ENCODE measurements around the gene TFRC. TPM values are rescaled to one million over a fixed set of nuclear protein-coding genes. Genes with fewer than 3 reads are reported as not detected.
"Not testable (repeated sequence)": the region's sequence is repeated elsewhere in the genome, so short reads cannot be mapped to it uniquely, and the experiment has no call there.

TFRC gene
- total and polyA plus RNA-seq, 2 experiments from 2014 or later = 35.5 to 187 TPM

GRCh38 chr3:196003611-196004010 lies 78.3 kb downstream of the TFRC start:
- H3K36me3 ChIP-seq (ENCODE audit: insufficient read depth) = no peaks in the 10 kb centered on the region
- no peaks in the 10 kb centered on the region; the same call in 2 of the 3 replicates for H3K4me1 Mint-ChIP-seq
- TF ChIP-seq STAT1 (IDR thresholded peaks at IDR 0.05; ENCODE audit: unreplicated experiment) = no peak
- TF ChIP-seq EZH2 (IDR thresholded peaks at IDR 0.05; ENCODE audit: low read depth, unreplicated experiment) = no peak
- no peak for TF ChIP-seq JUNB (IDR thresholded peaks at IDR 0.05; ENCODE audit: unreplicated experiment)
- no peak for TF ChIP-seq POLR2AphosphoS5 (IDR thresholded peaks at IDR 0.05; ENCODE audit: low read depth)
- TF ChIP-seq, protein P1, sequence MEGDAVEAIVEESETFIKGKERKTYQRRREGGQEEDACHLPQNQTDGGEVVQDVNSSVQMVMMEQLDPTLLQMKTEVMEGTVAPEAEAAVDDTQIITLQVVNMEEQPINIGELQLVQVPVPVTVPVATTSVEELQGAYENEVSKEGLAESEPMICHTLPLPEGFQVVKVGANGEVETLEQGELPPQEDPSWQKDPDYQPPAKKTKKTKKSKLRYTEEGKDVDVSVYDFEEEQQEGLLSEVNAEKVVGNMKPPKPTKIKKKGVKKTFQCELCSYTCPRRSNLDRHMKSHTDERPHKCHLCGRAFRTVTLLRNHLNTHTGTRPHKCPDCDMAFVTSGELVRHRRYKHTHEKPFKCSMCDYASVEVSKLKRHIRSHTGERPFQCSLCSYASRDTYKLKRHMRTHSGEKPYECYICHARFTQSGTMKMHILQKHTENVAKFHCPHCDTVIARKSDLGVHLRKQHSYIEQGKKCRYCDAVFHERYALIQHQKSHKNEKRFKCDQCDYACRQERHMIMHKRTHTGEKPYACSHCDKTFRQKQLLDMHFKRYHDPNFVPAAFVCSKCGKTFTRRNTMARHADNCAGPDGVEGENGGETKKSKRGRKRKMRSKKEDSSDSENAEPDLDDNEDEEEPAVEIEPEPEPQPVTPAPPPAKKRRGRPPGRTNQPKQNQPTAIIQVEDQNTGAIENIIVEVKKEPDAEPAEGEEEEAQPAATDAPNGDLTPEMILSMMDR (conservative IDR thresholded peaks at IDR 0.05; ENCODE audit: low read depth in 2 of 2) = no peak
- no peak for TF ChIP-seq NANOG (IDR thresholded peaks at IDR 0.05; ENCODE audit: borderline replicate concordance)
- TF ChIP-seq, protein P2, sequence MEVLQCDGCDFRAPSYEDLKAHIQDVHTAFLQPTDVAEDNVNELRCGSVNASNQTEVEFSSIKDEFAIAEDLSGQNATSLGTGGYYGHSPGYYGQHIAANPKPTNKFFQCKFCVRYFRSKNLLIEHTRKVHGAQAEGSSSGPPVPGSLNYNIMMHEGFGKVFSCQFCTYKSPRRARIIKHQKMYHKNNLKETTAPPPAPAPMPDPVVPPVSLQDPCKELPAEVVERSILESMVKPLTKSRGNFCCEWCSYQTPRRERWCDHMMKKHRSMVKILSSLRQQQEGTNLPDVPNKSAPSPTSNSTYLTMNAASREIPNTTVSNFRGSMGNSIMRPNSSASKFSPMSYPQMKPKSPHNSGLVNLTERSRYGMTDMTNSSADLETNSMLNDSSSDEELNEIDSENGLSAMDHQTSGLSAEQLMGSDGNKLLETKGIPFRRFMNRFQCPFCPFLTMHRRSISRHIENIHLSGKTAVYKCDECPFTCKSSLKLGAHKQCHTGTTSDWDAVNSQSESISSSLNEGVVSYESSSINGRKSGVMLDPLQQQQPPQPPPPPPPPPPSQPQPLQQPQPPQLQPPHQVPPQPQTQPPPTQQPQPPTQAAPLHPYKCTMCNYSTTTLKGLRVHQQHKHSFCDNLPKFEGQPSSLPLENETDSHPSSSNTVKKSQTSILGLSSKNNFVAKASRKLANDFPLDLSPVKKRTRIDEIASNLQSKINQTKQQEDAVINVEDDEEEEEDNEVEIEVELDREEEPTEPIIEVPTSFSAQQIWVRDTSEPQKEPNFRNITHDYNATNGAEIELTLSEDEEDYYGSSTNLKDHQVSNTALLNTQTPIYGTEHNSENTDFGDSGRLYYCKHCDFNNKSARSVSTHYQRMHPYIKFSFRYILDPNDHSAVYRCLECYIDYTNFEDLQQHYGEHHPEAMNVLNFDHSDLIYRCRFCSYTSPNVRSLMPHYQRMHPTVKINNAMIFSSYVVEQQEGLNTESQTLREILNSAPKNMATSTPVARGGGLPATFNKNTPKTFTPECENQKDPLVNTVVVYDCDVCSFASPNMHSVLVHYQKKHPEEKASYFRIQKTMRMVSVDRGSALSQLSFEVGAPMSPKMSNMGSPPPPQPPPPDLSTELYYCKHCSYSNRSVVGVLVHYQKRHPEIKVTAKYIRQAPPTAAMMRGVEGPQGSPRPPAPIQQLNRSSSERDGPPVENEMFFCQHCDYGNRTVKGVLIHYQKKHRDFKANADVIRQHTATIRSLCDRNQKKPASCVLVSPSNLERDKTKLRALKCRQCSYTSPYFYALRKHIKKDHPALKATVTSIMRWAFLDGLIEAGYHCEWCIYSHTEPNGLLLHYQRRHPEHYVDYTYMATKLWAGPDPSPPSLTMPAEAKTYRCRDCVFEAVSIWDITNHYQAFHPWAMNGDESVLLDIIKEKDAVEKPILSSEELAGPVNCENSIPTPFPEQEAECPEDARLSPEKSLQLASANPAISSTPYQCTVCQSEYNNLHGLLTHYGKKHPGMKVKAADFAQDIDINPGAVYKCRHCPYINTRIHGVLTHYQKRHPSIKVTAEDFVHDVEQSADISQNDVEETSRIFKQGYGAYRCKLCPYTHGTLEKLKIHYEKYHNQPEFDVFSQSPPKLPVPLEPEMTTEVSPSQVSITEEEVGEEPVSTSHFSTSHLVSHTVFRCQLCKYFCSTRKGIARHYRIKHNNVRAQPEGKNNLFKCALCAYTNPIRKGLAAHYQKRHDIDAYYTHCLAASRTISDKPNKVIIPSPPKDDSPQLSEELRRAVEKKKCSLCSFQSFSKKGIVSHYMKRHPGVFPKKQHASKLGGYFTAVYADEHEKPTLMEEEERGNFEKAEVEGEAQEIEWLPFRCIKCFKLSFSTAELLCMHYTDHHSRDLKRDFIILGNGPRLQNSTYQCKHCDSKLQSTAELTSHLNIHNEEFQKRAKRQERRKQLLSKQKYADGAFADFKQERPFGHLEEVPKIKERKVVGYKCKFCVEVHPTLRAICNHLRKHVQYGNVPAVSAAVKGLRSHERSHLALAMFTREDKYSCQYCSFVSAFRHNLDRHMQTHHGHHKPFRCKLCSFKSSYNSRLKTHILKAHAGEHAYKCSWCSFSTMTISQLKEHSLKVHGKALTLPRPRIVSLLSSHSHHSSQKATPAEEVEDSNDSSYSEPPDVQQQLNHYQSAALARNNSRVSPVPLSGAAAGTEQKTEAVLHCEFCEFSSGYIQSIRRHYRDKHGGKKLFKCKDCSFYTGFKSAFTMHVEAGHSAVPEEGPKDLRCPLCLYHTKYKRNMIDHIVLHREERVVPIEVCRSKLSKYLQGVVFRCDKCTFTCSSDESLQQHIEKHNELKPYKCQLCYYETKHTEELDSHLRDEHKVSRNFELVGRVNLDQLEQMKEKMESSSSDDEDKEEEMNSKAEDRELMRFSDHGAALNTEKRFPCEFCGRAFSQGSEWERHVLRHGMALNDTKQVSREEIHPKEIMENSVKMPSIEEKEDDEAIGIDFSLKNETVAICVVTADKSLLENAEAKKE (CRISPR knock-in tag; IDR thresholded peaks at IDR 0.05) = no peak
- TF ChIP-seq EZH2phosphoT487 (IDR thresholded peaks at IDR 0.05; ENCODE audit: unreplicated experiment) = no peak

DNA sequence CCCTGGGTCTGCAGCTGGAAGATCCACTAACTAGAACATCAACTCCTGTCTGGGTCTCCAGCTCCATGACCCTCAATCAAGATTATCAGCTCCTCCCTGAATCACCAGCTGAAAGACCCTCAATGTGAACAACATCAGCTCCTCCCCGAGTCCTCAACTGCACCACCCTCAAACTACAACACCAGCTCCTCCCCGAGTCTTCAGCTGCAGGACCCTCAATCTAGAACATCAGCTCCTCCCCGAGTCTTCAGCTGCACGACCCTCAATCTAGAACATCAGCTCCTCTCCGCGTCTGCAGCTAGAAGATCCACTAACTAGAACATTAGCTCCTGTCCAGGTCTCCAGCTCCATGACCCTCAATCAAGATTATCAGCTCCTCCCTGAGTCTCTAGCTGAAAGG lies 79.2 kb downstream of the TFRC start:
- not testable (repeated sequence) for ATAC-seq; H3K27ac Mint-ChIP-seq; H3K4me2 ChIP-seq; DNase-seq (ENCODE audit: low spot score); H3K79me2 ChIP-seq (replicated peaks; ENCODE audit: insufficient read depth); H4K20me1 ChIP-seq (replicated peaks; ENCODE audit: insufficient read depth); H3K4me3 Mint-ChIP-seq; H3K27me3 ChIP-seq (ENCODE audit: insufficient read depth); H3K9me2 ChIP-seq (ENCODE audit: insufficient read depth); H3F3A ChIP-seq (replicated peaks; ENCODE audit: low read depth); H3K4me1 Mint-ChIP-seq; H3K27ac ChIP-seq (ENCODE audit: low read depth); H3K4me1 ChIP-seq (ENCODE audit: insufficient read depth); H3K36me3 ChIP-seq (ENCODE audit: insufficient read depth); H3K36me3 Mint-ChIP-seq (ENCODE audit: low read depth); H3K27me3 Mint-ChIP-seq (ENCODE audit: insufficient read depth, low read depth, poor library complexity); H2AFZ ChIP-seq; H3K4me3 ChIP-seq
- H3K9me3 Mint-ChIP-seq = peaks cover 19% of the 10 kb centered on the region

More at GRCh38 chr3:196003611-196004010, 78.3 kb downstream of the TFRC start:
- Mint-ChIP-seq H3K27me3 (ENCODE audit: insufficient read depth, low read depth, poor library complexity) (peaks cover 10% of the 10 kb centered on the region), H3K36me3 (ENCODE audit: low read depth) (peaks cover 4% of the 10 kb centered on the region; the same call in 2 of the 3 replicates), H3K27ac (no peak overlapping the region), H3K9me3 (peaks cover 21% of the 10 kb centered on the region), H3K4me3 (no peak overlapping the region)
- Histone ChIP-seq H3K9me2 (ENCODE audit: insufficient read depth) (no peaks in the 10 kb centered on the region), H4K20me1 (replicated peaks; ENCODE audit: insufficient read depth) (no peaks in the 10 kb centered on the region), H3K27ac (ENCODE audit: low read depth) (no peak overlapping the region), H3K4me3 (no peak overlapping the region), H3K4me1 (ENCODE audit: insufficient read depth) (no peaks in the 10 kb centered on the region), H2AFZ (no peak overlapping the region), H3F3A (replicated peaks; ENCODE audit: low read depth) (no peaks in the 10 kb centered on the region), H3K79me2 (replicated peaks; ENCODE audit: insufficient read depth) (no peaks in the 10 kb centered on the region), H3K4me2 (no peak overlapping the region), H3K27me3 (ENCODE audit: insufficient read depth) (no peaks in the 10 kb centered on the region)
- DNase-seq (ENCODE audit: low spot score) (no peak), ATAC-seq (no peak)

DNA sequence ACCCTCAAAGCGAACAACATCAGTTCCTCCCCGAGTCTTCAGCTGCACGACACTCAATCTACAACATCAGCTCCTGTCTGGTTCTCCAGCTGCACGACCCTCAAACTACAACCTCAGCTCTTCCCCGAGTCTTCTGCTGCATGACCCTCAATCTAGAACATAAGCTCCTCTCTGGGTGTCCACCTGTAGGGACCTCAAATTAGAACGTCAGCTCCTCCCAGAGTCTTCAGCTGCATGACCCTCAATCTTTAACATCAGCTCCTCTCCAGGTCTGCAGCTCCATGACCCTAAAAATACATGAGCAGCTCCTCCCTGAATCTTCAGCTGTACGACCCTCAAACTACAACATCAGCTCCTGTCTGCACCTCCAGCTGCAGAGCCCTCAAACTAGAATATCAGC lies 80.7 kb downstream of the TFRC start:
- not testable (repeated sequence) for H3K4me3 ChIP-seq; H3K36me3 Mint-ChIP-seq (ENCODE audit: low read depth); H3F3A ChIP-seq (replicated peaks; ENCODE audit: low read depth)

More for the DNA sequence above, 80.7 kb downstream of the TFRC start:
- H3K27ac Mint-ChIP-seq; H2AFZ ChIP-seq; H3K4me1 ChIP-seq (ENCODE audit: insufficient read depth); ATAC-seq; DNase-seq (ENCODE audit: low spot score); H4K20me1 ChIP-seq (replicated peaks; ENCODE audit: insufficient read depth); H3K27me3 Mint-ChIP-seq (ENCODE audit: insufficient read depth, low read depth, poor library complexity); H3K27me3 ChIP-seq (ENCODE audit: insufficient read depth); H3K36me3 ChIP-seq (ENCODE audit: insufficient read depth); H3K9me2 ChIP-seq (ENCODE audit: insufficient read depth); H3K79me2 ChIP-seq (replicated peaks; ENCODE audit: insufficient read depth); H3K4me2 ChIP-seq; H3K4me1 Mint-ChIP-seq; H3K4me3 Mint-ChIP-seq; H3K27ac ChIP-seq (ENCODE audit: low read depth): not testable (repeated sequence)
- H3K9me3 Mint-ChIP-seq = peaks cover 19% of the 10 kb centered on the region
